Caco-2 (cell line): ENCODE data around the gene IQCF5. TPM values are rescaled to one million over a fixed set of nuclear protein-coding genes. Genes with fewer than 3 reads are reported as not detected.

Experiments used
- BruUV-seq: library from RNA; stranded (reverse); fragments of 400-500 nt; replicated peaks from 2 replicates; lab custom pipeline; 2021; lab: Mats Ljungman, UMichigan
- CTCF ChIA-PET: fragments of 300-600 bp; sonication (Branson Sonifier 250); formaldehyde crosslinking; loops from one replicate; lab custom pipeline; 2022; ENCODE audit warnings: antibody characterized with exemption; lab: Charles Lee
- POLR2A ChIA-PET: fragments of 300-600 bp; sonication (Branson Sonifier 250); formaldehyde crosslinking; loops from one replicate; lab custom pipeline; 2022; ENCODE audit warnings: antibody characterized with exemption; lab: Charles Lee
- DNase-seq, 2 experiments: peaks; one replicate each; pipeline versions ENCODE4 v3.0.0 to v3.0.0-alpha.2; 2020 to 2022
- H3K27me3 ChIP-seq: replicated peaks from 2 replicates; pipeline ENCODE4 v1.6.0; 2011; ENCODE audit warnings: low read length; ENCODE audit not compliant: control insufficient read depth, insufficient read depth
- H3K36me3 ChIP-seq: 2 replicates; pipeline ENCODE4 v1.5.1; 2011; ENCODE audit warnings: low read length; ENCODE audit not compliant: control insufficient read depth, insufficient read depth
- H3K4me1 ChIP-seq: fragments of 250-450 bp; sonication (Bioruptor Pico); 2 replicates; pipeline ENCODE4 v1.5.1; 2020; ENCODE audit warnings: mild to moderate bottlenecking
- H3K4me3 ChIP-seq: 2 replicates; pipeline ENCODE4 v1.5.1; 2011; ENCODE audit warnings: low read depth, mild to moderate bottlenecking, control low read depth, low read length
- H3K9me3 ChIP-seq: fragments of 250-450 bp; sonication (Bioruptor Pico); 2 replicates; pipeline ENCODE4 v1.5.1; 2020; ENCODE audit warnings: mild to moderate bottlenecking, moderate library complexity
- H3K27ac Mint-ChIP-seq: one replicate; pipeline ENCODE4 v1.8.0; 2022; ENCODE audit warnings: mixed read lengths; ENCODE audit not compliant: unreplicated experiment
- H3K27me3 Mint-ChIP-seq: one replicate; pipeline ENCODE4 v1.8.0; 2022; ENCODE audit warnings: mixed read lengths; ENCODE audit not compliant: insufficient read depth, unreplicated experiment
- H3K36me3 Mint-ChIP-seq: one replicate; pipeline ENCODE4 v1.8.0; 2022; ENCODE audit warnings: mild to moderate bottlenecking, mixed read lengths; ENCODE audit not compliant: insufficient read depth, unreplicated experiment
- H3K4me1 Mint-ChIP-seq: one replicate; pipeline ENCODE4 v1.8.0; 2022; ENCODE audit warnings: low read depth, mixed read lengths; ENCODE audit not compliant: unreplicated experiment
- H3K4me3 Mint-ChIP-seq: one replicate; pipeline ENCODE4 v1.8.0; 2022; ENCODE audit warnings: mild to moderate bottlenecking, moderate library complexity, mixed read lengths; ENCODE audit not compliant: unreplicated experiment
- H3K9me3 Mint-ChIP-seq: one replicate; pipeline ENCODE4 v1.8.0; 2022; ENCODE audit warnings: mixed read lengths; ENCODE audit not compliant: unreplicated experiment
- CTCF ChIP-seq, 2 experiments: fragments of 200-600 bp in 1 of 2; IDR thresholded peaks; 1 replicate in 1 of 2; 2 replicates in 1 of 2; pipeline versions ENCODE4 v1.5.1 to v1.8.0; 2011 to 2022; ENCODE audit warnings: antibody characterized with exemption in 1 of 2, control low read depth in 1 of 2, inconsistent platforms in 1 of 2, low read depth in 1 of 2, low read length in 1 of 2, mild to moderate bottlenecking in 1 of 2, moderate library complexity in 1 of 2; ENCODE audit not compliant: insufficient read depth in 1 of 2, severe bottlenecking in 1 of 2, unreplicated experiment in 1 of 2
- intact Hi-C: fragments of 100-400 bp; cut with micrococcal nuclease; formaldehyde crosslinking; loops from one replicate; pipeline ENCODE4 v1.10.0; 2022; ENCODE audit not compliant: unreplicated experiment
- total RNA-seq: library from RNA; stranded (reverse); gene quantifications from 2 replicates; pipeline ENCODE4 v1.2.3, GENCODE V29; 2022

Gene IQCF5
- total RNA-seq, 1 experiment from 2014 or later, result not detected

GRCh38 chr3:51887620-51888019 lies 12.2 kb upstream of the IQCF5 start:
- intact Hi-C loops, result no loop called here
- H3K4me1 Mint-ChIP-seq, result no peaks in the 10 kb centered on the region
- no peaks in the 10 kb centered on the region for H3K4me1 ChIP-seq
- H3K27ac Mint-ChIP-seq, result no peak overlapping the region
- no peak overlapping the region for H3K4me3 Mint-ChIP-seq
- no peaks in the 10 kb centered on the region; the same call in 1 of the 2 replicates for H3K27me3 ChIP-seq
- TF ChIP-seq CTCF (IDR thresholded peaks at IDR 0.05; ENCODE audit: insufficient read depth in 1 of 2, low read depth in 1 of 2, low read length in 1 of 2, severe bottlenecking in 1 of 2, unreplicated experiment in 1 of 2), result no peak
- BruUV-seq, result no TSS peak
- ChIA-PET POLR2A (interaction anchor here (0.5 kb wide), 1 partner anchor 11 kb away, joined by 4 read pairs; no protein-coding TSS in a partner anchor), CTCF (interaction anchor here (1.0 kb wide), 1 partner anchor 54 kb away, joined by 3 read pairs; the partner anchor contains the start of gene RRP9)
- H3K27me3 Mint-ChIP-seq, result peaks cover 17% of the 10 kb centered on the region
- no peaks in the 10 kb centered on the region for H3K9me3 Mint-ChIP-seq
- no peaks in the 10 kb centered on the region for H3K9me3 ChIP-seq
- H3K36me3 Mint-ChIP-seq, result no peaks in the 10 kb centered on the region
- H3K4me3 ChIP-seq, result no peak overlapping the region
- H3K36me3 ChIP-seq, result no peaks in the 10 kb centered on the region
- no peak for DNase-seq

GRCh38 chr3:51886447-51886846 lies 11.0 kb upstream of the IQCF5 start:
- Histone ChIP-seq H3K9me3 (no peaks in the 10 kb centered on the region), H3K36me3 (no peaks in the 10 kb centered on the region), H3K27me3 (no peaks in the 10 kb centered on the region; the same call in 1 of the 2 replicates), H3K4me3 (no peak overlapping the region), H3K4me1 (no peaks in the 10 kb centered on the region)
- Mint-ChIP-seq H3K27ac (no peak overlapping the region), H3K4me1 (no peaks in the 10 kb centered on the region), H3K27me3 (peaks cover 15% of the 10 kb centered on the region), H3K9me3 (no peaks in the 10 kb centered on the region), H3K36me3 (no peaks in the 10 kb centered on the region), H3K4me3 (no peak overlapping the region)
- ChIA-PET CTCF (no interaction called here), POLR2A (no interaction called here)
- no TSS peak for BruUV-seq
- TF ChIP-seq CTCF (IDR thresholded peaks at IDR 0.05; ENCODE audit: insufficient read depth in 1 of 2, low read depth in 1 of 2, low read length in 1 of 2, severe bottlenecking in 1 of 2, unreplicated experiment in 1 of 2), result no peak
- intact Hi-C loops, result no loop called here
- DNase-seq, result no peak

- CTCF ChIA-PET, result no interaction called here
- no TSS peak for BruUV-seq
Observed at GRCh38 chr3:51879937-51880336, 4.5 kb upstream of the IQCF5 start.

More at GRCh38 chr3:51879937-51880336, 4.5 kb upstream of the IQCF5 start:
- POLR2A ChIA-PET, result no interaction called here
- Histone ChIP-seq H3K9me3 (0 out of 2 replicates have a peak, but pooled peaks cover 2% of the 10 kb centered on the region), H3K36me3 (no peaks in the 10 kb centered on the region), H3K4me3 (no peak overlapping the region), H3K4me1 (no peaks in the 10 kb centered on the region), H3K27me3 (no peaks in the 10 kb centered on the region)
- Mint-ChIP-seq H3K36me3 (no peaks in the 10 kb centered on the region), H3K4me3 (no peak overlapping the region), H3K4me1 (no peaks in the 10 kb centered on the region), H3K27ac (no peak overlapping the region), H3K9me3 (no peaks in the 10 kb centered on the region), H3K27me3 (peaks cover 23% of the 10 kb centered on the region)
- TF ChIP-seq CTCF (IDR thresholded peaks at IDR 0.05; ENCODE audit: insufficient read depth in 1 of 2, low read depth in 1 of 2, low read length in 1 of 2, severe bottlenecking in 1 of 2, unreplicated experiment in 1 of 2), result no peak
- intact Hi-C loops, result no loop called here
- DNase-seq, result no peak
